SW 1271 (cell line): Measurements from ENCODE around the gene SPDYC.
"Not testable (repeated sequence)": the region's sequence is repeated elsewhere in the genome, so short reads cannot be mapped to it uniquely, and the experiment has no call there.

Experiments
- DNase-seq, 2 experiments: peaks; one replicate each; lab custom pipeline; 2025; lab: John Stamatoyannopoulos, UW

The SPDYC gene

GRCh38 chr11:65169164-65169641, 830 bp upstream of the SPDYC start:
- DNase-seq = no peak

- no peak for DNase-seq
Measured at GRCh38 chr11:65172600-65172999, 2.6 kb downstream of the SPDYC start.

GRCh38 chr11:65174571-65175010, 4.6 kb downstream of the SPDYC start:
- DNase-seq = not testable (repeated sequence)

- DNase-seq = peak; percentile 33 to 40
Measured at GRCh38 chr11:65180877-65181568, 11.0 kb downstream of the SPDYC start.

GRCh38 chr11:65181569-65182257, 11.7 kb downstream of the SPDYC start, which contains the start of gene CAPN1:
Gene CAPN1 (plus strand): TSS chr11:65181928. CDS start chr11:65182702, 774 bp downstream.
- peak; percentile 72 to 76 for DNase-seq

GRCh38 chr11:65182258-65183170, 12.5 kb downstream of the SPDYC start:
- no peak for DNase-seq

GRCh38 chr11:65183201-65183891, 13.3 kb downstream of the SPDYC start:
- DNase-seq = no peak

- DNase-seq = no peak
Measured at GRCh38 chr11:65184146-65184545, 14.1 kb downstream of the SPDYC start.

GRCh38 chr11:65185171-65185570, 15.1 kb downstream of the SPDYC start:
- DNase-seq = no peak

GRCh38 chr11:65185869-65186341, 15.9 kb downstream of the SPDYC start:
- DNase-seq = no peak

- no peak for DNase-seq
Measured at GRCh38 chr11:65186701-65187100, 16.7 kb downstream of the SPDYC start.

GRCh38 chr11:65187146-65187675, 17.2 kb downstream of the SPDYC start:
- no peak for DNase-seq

- DNase-seq = no peak
Measured at GRCh38 chr11:65187971-65188461, 18.0 kb downstream of the SPDYC start.

- DNase-seq = no peak
Measured at GRCh38 chr11:65188486-65188885, 18.5 kb downstream of the SPDYC start.

- no peak for DNase-seq
Measured at GRCh38 chr11:65189191-65189590, 19.2 kb downstream of the SPDYC start.

- DNase-seq = no peak
Measured at GRCh38 chr11:65194564-65194963, 24.5 kb downstream of the SPDYC start.

- no peak for DNase-seq
Measured at GRCh38 chr11:65204143-65204542, 34.1 kb downstream of the SPDYC start.

- DNase-seq = peak in 1 of 2 experiments; percentile 33
Measured at GRCh38 chr11:65204646-65205601, 34.9 kb downstream of the SPDYC start.

GRCh38 chr11:65205602-65205967, 35.6 kb downstream of the SPDYC start:
- no peak for DNase-seq

- no peak for DNase-seq
Measured at GRCh38 chr11:65206441-65206841, 36.4 kb downstream of the SPDYC start.
